Measurements from ENCODE around the gene NOC2L.
"Not testable (repeated sequence)": the region's sequence is repeated elsewhere in the genome, so short reads cannot be mapped to it uniquely, and the experiment has no call there.

NOC2L gene

GRCh38 chr1:958823-959730, at the start of gene NOC2L:
NOC2L (minus strand) TSS chr1:959256; CDS start chr1:959240, 16 bp downstream.
- peak; percentile 43 for DNase-seq

DNA sequence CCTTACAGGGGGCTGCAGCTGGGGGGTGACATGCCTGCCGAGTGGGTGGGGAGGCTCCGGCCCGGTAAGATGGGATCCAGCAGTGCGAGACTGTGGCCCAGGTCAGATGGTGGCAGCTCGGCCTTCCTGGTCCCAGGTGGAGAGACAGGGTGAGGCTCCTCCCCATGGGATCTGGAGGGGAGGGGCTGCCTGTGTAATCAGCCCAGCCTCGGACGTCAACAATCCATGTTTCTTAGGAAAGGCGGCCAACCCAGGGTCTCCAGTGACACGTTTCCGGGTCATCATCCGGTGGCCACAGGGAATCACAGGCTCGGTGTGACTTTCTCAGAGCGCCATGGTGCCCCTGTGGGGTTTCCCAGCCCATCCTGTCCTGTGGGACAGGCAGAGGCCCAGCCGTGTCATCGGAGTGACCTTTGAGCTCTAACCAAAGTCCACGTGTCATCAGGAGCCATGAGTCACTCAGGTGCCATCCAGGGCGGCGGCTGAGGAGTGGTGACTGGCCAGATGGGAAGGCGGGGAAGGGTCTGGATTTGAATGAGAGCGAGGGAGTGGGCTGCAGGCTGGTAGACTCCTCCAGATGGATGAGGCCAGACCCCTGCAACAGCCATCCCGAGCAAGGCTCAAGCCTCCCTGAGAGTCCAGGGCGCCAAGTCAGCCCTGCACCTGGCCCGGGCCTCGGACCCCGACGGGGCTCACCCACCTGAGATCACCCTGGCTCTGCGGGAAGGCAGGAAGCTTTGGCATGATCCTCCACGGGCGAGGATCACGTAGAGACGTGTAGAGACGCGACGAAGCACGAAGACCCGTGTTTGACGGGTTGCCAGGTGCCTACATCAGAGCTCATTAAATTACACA, 47.5 kb upstream of the NOC2L start:
- DNase-seq, result no peak

DNA sequence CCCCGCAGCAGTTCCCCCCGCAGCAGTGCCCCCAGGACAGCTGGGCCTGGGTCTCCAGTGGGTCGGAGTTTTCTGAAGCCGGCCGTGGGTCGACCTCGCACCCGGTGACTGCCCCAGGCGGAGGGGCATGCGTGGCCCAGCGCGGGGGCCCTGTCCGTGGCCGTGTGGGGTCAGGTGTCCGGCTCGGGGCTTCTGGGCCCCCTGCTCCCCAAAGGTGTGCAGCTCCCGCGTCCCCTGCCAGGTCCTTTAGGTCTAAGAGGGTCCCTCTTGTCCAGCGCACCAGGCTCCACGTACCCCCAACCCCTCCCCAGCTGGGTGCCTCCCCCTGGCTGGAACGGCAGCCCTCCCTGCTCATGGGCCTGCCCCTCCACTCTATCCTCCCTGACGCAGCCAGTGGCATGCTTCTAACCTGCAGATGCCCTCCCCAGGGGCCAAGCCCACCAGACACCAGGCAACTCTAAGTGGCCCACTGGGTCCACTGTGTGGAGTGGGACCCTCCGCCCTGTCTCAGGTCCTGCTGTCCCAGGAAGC, 46.8 kb upstream of the NOC2L start:
- no peak for DNase-seq

DNA sequence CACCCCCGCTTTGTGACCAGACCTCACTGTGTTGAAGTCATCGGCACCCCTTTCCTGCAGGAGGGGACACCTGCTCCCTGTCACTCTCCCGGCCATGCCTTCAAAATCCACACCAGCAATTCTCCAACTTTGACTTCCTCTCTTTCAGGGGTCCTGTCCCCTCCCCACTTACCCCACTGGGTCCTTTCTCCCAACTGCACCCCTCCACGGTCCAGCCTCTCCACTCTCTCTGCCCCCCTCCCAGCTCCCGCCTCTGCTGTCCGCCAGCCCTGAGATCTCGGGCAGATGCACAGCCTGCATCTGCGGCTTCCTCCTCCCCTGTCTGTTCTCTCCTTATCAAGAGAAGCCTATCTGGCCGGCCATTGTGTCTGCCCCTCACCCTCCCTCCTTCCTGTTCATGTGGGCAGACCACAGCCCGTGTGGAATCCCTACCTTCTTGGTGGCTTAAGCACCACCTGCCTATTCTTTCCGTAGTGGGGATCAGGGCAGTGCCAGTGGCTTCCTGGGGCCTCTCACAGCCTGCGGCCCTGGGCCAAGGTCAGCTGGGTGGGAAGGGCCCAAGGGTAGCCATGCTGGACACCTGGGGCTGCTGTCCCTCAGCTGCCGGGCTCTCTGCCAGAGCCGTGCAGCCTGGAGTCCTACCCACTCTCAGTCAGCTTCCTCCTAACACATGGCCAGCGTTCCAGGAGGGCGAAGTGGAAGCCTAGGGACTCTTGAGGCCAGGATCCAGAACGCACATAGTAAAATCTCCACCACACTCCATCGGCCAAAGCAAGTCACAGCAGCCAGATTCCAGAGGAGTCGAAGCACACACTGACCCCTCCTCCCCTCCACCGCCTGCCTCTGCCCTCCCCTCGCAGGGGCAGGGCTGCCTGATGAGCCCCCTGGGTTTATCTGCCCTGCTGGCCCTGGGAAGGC, 46.0 kb upstream of the NOC2L start:
- no peak for DNase-seq

GRCh38 chr1:1004420-1004779, 45.3 kb upstream of the NOC2L start:
- no peak for DNase-seq

GRCh38 chr1:1003618-1004419, 44.8 kb upstream of the NOC2L start:
- DNase-seq, result no peak

GRCh38 chr1:1001057-1001783, 42.2 kb upstream of the NOC2L start:
- no peak for DNase-seq

DNA sequence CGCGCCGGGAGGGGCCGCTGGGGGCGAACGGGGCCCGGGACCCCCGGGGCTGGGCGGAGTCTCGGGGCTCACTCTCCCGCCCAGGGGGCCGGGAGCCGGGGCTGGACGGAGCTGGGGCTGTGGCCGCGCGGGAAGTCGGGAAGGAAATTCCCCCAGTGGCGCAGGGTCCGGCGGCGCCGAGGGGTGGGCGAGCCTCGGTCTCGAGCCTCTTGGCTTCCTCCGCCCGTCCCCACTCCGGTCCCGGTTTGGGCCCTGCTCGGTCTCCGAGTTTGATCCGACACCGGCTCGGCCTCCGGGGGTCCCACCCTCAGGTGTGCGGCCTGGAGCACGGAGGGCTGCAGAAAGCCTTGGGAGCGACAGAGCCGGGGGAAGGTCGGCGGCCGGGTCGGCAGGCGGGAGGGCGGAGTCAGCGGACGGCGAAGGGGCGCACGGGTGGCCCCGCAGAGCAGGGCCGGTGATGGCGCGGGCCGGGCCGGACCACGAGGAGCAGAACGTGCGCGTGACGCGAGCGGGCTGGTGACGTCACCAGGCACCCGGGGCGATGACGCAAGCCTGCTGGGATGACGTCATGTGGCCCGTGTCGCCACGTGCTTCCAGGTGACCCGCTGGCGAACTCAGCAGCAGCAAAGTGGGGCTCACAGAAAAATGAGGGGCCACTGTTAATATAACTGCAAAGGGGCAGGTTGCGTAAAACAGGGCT, 41.5 kb upstream of the NOC2L start:
- DNase-seq, result no peak

- no peak for DNase-seq
These were observed 40.8 kb upstream of the NOC2L start, which contains the start of gene HES4 for GRCh38 chr1:999725-1000356. HES4 (minus strand) TSS chr1:1000097; CDS start chr1:999973, 124 bp downstream.

GRCh38 chr1:998995-999724, 40.1 kb upstream of the NOC2L start:
- no peak for DNase-seq

DNA sequence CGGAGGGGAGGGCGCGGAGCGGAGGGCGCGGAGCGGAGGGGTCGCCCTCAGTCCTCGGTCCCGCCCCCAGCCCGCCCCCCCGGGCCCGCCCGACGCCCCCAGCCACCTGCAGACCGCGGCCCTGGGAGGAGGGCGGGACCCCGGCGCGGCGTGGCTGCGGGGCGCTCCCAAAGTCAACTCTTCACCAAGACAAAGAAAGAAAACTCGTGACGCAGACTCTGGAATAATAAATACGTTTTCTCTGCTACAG, 39.6 kb upstream of the NOC2L start:
- DNase-seq, result no peak

DNA sequence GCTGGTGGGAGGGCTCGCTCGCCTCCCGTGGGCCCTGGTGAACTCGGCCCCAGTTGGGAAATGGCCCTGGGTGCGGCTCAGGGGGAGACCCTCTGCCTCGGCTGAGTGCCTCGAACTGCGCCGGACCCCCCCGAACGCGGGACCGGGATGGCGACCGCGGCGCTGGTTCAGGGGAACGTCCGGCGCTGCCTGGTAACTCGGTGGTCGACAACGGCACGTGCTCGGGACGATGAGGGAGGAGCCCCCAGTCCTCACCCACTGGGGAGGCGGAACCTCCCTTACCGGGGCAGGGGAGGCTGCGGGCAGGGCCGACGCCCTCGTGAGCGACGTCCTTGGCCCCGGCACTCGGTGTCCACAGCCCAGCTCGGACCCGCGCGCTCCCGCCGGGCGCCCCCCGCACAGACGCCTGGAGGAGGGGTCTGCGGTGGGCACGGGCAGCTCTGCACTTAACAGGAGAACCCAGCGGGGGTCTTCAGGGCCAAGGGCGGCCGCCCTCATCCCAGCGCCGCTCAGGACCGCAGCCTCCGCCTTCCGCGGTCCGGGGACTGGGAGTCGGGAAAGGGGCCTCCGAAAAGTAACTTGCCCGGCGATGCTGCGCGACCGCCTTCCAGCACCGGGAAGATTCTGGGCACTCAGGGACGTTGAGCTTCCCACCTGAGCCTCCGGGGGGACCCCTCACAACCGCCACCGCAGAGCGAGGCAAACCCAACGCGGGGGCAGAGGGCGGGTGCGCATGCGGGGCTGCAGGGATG, 39.1 kb upstream of the NOC2L start:
- no peak for DNase-seq

DNA sequence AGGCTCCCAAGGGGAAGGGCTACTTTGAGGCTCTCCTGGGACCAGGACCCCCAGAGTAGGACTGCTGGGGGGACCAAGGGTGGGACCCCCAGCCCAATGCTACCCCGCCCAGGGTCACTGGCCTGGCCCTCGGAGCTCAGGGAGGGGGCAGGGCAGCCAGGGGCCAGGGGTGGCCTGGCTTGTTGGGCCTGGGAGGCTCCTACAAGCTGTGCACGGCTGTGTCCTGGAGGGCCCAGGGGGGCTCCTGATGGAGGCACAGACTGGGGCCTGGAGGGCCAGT, 38.6 kb upstream of the NOC2L start:
- DNase-seq, result no peak

DNA sequence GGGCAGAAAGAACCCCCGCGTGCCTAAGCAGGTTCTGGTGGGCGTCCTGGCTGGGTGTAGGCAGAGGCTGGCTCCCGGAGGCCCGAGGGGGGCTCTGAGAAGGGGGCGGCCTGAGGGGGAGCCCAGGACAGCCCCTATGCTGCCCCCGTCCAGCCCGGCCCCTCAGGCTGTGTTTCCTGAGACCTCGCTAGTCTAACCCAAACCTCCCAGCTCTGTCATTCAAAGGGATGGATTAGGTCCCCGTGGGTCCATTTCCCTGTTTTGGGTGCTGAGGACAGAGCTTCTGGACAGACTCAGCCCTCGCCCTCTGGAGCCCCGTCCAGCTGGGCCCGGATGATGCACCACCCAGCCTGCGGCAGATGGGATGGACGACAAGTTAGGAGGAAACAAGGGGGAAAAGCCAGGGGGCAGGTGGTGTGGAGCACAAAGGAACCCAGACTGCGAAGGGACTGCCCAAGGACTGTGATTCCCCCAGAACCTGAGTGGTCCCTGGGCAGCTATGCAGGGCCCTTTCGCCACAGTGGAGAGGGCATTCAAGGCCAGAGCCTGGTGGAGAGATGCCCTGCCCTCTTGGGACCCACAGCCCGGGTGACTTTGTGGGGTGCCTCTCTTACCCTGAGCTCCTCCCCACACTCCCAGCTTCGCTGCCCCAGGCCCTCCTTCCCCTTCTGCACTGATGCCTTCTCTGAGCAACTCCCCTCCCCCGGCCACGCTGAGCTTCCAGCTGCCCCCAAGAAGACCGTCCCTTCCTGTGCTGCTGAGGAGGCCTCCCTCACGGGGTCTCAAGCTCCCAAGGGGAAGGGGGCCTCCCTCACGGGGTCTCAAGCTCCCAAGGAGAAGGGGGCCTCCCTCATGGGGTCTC, 38.0 kb upstream of the NOC2L start:
- DNase-seq, result no peak

- no peak for DNase-seq
These were observed 36.9 kb upstream of the NOC2L start for GRCh38 chr1:995665-996633.

- DNase-seq, result not testable (repeated sequence)
These were observed 35.5 kb upstream of the NOC2L start for GRCh38 chr1:994546-994945.
